ENCODE results near the gene OR6J1.

DNA sequence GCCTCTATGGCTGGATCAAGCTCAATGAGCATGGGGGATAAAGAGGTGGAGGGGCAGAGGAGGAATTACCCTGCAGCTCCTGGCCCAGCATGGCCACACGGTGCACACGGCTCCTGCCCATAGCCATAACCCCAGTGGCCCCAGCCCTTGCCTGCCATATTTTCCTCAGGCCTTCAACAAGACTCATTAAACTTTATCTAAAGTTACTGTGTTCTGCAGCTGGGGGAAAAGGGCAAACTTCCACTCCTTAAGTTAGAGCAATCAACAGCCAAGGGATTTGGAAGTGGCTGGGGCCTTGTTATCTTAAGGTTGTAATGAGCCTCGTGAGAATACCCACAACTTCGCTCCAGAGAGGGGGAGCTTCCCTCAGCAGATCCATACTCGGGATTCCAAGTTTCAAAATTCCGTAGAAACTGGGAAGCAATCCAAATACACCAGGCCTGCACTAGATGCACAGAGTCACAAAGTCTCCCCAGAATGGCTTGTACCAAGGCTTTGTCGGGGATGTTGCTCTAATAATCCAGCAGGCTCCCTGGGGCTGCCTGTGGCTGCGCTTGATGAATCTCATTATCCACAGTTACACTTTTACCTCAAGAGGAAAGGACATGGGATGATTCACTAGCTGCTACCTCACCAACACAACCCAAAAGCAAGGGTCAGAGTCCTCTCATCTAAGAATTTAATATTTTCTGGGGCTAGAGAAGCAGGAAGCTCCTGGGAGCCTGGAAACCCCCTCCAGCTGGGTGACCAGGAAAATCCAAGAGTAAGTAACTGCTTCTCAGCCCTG is 13.0 kb upstream of the OR6J1 start:
- TF ChIP-seq EZH2 (IDR thresholded peaks at IDR 0.05): no peak
- TF ChIP-seq POLR2AphosphoS5 (IDR thresholded peaks at IDR 0.05; ENCODE audit: borderline replicate concordance, low read depth, low read length): no peak
- TF ChIP-seq FOXP2 (optimal IDR thresholded peaks at IDR 0.05; ENCODE audit: control extremely low read depth, extremely low read length, insufficient read depth): no peak
